Measurements from ENCODE around the gene WNT11. TPM values are rescaled to one million over a fixed set of nuclear protein-coding genes. Genes with fewer than 3 reads are reported as not detected.

WNT11 gene
- total RNA-seq, 1 experiment from 2014 or later = 0.08 TPM

DNA sequence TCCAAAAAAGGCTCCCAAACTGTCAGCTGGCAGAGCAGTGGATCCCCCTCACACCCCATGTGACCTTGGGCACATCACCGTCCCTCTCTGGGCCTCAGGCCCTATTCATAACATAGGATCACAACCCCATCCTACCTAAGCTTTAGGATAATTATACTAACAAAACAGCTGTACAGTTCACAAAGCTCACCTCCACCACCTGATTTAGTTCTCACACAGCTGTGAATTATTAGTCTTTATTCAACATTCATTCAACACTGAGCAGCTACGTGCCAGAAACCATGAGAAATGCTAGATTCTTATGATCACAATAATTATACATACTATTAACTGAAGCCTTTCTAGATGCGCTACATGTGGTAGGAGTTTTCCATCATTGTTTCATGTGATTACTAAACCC lies 9.5 kb downstream of the WNT11 start:
- DNase-seq (ENCODE audit: low read depth, low spot score) = no peak
- in situ Hi-C loops (cut with HindIII; ENCODE audit: low pct_unique_long_range_greater_than_20kb, low sequenced_read_pairs) = no loop called here

- in situ Hi-C loops (cut with HindIII; ENCODE audit: low pct_unique_long_range_greater_than_20kb, low sequenced_read_pairs) = no loop called here
- DNase-seq (ENCODE audit: low read depth, low spot score) = no peak
Measured at GRCh38 chr11:76194872-76195668, 11.2 kb downstream of the WNT11 start.

DNA sequence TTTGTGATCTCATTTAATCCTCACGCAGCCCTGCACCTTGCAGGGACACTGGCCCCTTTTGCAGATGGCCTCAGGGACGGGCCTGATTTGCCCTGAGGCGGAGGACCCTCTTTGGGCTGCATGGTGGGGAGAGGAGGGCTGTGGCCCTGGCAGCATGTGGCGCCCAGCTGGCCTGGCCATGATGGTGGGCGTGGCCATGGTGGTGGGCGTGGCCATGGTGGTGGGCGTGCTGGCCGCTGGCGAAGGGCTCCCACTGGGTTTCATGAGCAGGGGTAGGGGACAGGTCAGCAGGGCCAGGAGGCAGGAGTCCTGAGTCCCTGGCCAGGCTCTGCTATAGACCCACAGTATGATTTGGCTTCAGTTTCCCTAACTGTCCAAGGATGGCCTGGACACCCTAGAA lies 13.1 kb downstream of the WNT11 start:
- DNase-seq (ENCODE audit: low read depth, low spot score) = no peak
- in situ Hi-C loops (cut with HindIII; ENCODE audit: low pct_unique_long_range_greater_than_20kb, low sequenced_read_pairs) = no loop called here

DNA sequence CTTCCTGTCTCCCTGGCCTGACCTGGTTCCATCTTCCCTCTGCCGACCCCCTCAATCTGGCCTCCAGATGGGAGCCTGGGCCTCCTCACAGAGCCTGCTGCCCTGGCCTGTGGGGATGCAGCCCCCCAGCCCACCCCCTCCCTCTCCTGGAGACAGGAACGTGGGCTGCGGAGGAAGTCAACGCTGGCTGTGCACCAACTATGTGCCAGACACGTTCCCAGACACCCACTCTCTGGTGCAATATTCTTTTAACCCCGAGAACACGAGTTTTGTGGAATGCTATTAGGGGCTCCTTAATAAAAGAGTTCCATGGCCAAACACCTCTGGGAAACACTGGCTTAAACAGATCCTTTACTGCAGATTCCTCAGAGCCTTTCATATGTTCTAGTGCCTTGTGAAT lies 15.9 kb downstream of the WNT11 start:
- in situ Hi-C loops (cut with HindIII; ENCODE audit: low pct_unique_long_range_greater_than_20kb, low sequenced_read_pairs) = no loop called here
- no peak for DNase-seq (ENCODE audit: low read depth, low spot score)

GRCh38 chr11:76189682-76190081 lies 16.6 kb downstream of the WNT11 start:
- in situ Hi-C loops (cut with HindIII; ENCODE audit: low pct_unique_long_range_greater_than_20kb, low sequenced_read_pairs) = no loop called here
- DNase-seq (ENCODE audit: low read depth, low spot score) = no peak

- in situ Hi-C loops (cut with HindIII; ENCODE audit: low pct_unique_long_range_greater_than_20kb, low sequenced_read_pairs) = no loop called here
Measured at GRCh38 chr11:76188873-76189272, 17.4 kb downstream of the WNT11 start.

GRCh38 chr11:76186776-76187279 lies 19.5 kb downstream of the WNT11 start:
- DNase-seq (ENCODE audit: low read depth, low spot score) = no peak
- in situ Hi-C loops (cut with HindIII; ENCODE audit: low pct_unique_long_range_greater_than_20kb, low sequenced_read_pairs) = no loop called here

More at GRCh38 chr11:76188873-76189272, 17.4 kb downstream of the WNT11 start:
- DNase-seq (ENCODE audit: low read depth, low spot score) = no peak

GRCh38 chr11:76185931-76186401 lies 20.3 kb downstream of the WNT11 start:
- no peak for DNase-seq (ENCODE audit: low read depth, low spot score)
- in situ Hi-C loops (cut with HindIII; ENCODE audit: low pct_unique_long_range_greater_than_20kb, low sequenced_read_pairs) = no loop called here

DNA sequence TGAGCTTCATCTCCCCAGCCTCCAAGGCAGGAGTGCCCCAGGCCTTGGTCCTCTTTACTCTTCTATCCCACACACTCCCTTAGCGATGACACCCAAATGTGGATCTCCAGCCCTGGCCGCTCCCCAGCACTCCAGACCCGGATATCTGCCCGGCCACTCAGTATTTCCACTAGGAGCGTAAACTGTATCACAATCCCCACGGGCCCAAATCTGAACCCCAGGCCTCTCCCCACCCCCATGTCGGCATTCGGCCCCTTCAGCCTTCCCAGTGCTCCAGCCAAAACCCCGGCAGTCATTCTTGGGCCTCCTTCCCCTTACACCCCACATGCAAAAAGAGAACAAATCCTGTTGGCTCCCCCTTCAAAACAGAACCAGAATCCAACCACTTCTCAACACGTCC lies 20.8 kb downstream of the WNT11 start:
- DNase-seq (ENCODE audit: low read depth, low spot score) = no peak
- in situ Hi-C loops (cut with HindIII; ENCODE audit: low pct_unique_long_range_greater_than_20kb, low sequenced_read_pairs) = no loop called here

DNA sequence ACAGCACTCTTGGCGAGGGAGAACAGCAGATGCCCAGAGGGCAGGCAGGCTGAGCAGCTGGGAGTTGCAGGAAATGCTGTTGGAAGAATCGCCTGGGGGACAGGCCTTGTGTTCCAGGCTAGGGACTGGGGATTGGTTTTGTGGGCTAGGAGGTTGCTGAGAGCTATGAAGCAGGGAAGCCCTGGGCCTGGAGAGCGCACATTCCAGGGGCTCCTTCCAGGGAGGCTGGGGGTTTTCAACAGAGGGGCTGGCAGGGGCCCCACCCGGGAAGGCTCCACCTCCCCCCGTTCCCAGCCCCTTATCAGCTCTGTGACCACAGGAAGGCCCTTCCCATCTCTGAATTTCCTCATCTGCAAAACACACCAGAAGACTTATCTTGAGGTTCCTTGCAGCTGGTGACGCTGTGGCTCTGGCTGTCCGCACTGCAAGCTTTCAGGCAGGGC lies 21.7 kb downstream of the WNT11 start:
- in situ Hi-C loops (cut with HindIII; ENCODE audit: low pct_unique_long_range_greater_than_20kb, low sequenced_read_pairs) = no loop called here
- DNase-seq (ENCODE audit: low read depth, low spot score) = no peak

- in situ Hi-C loops (cut with HindIII; ENCODE audit: low pct_unique_long_range_greater_than_20kb, low sequenced_read_pairs) = no loop called here
- no peak for DNase-seq (ENCODE audit: low read depth, low spot score)
Measured at GRCh38 chr11:76181371-76181770, 24.9 kb downstream of the WNT11 start.

- no peak for DNase-seq (ENCODE audit: low read depth, low spot score)
- in situ Hi-C loops (cut with HindIII; ENCODE audit: low pct_unique_long_range_greater_than_20kb, low sequenced_read_pairs) = no loop called here
Measured at GRCh38 chr11:76179147-76179546, 27.2 kb downstream of the WNT11 start.

GRCh38 chr11:76177250-76177686 lies 29.0 kb downstream of the WNT11 start:
- in situ Hi-C loops (cut with HindIII; ENCODE audit: low pct_unique_long_range_greater_than_20kb, low sequenced_read_pairs) = no loop called here
- DNase-seq (ENCODE audit: low read depth, low spot score) = no peak

- in situ Hi-C loops (cut with HindIII; ENCODE audit: low pct_unique_long_range_greater_than_20kb, low sequenced_read_pairs) = no loop called here
- DNase-seq (ENCODE audit: low read depth, low spot score) = no peak
Measured at GRCh38 chr11:76176463-76176862, 29.8 kb downstream of the WNT11 start.

- in situ Hi-C loops (cut with HindIII; ENCODE audit: low pct_unique_long_range_greater_than_20kb, low sequenced_read_pairs) = no loop called here
- DNase-seq (ENCODE audit: low read depth, low spot score) = no peak
Measured at GRCh38 chr11:76175783-76176182, 30.5 kb downstream of the WNT11 start.

- in situ Hi-C loops (cut with HindIII; ENCODE audit: low pct_unique_long_range_greater_than_20kb, low sequenced_read_pairs) = no loop called here
- no peak for DNase-seq (ENCODE audit: low read depth, low spot score)
Measured at GRCh38 chr11:76174330-76174729, 32.0 kb downstream of the WNT11 start.

- DNase-seq (ENCODE audit: low read depth, low spot score) = no peak
- in situ Hi-C loops (cut with HindIII; ENCODE audit: low pct_unique_long_range_greater_than_20kb, low sequenced_read_pairs) = no loop called here
Measured at GRCh38 chr11:76173663-76174062, 32.6 kb downstream of the WNT11 start.

DNA sequence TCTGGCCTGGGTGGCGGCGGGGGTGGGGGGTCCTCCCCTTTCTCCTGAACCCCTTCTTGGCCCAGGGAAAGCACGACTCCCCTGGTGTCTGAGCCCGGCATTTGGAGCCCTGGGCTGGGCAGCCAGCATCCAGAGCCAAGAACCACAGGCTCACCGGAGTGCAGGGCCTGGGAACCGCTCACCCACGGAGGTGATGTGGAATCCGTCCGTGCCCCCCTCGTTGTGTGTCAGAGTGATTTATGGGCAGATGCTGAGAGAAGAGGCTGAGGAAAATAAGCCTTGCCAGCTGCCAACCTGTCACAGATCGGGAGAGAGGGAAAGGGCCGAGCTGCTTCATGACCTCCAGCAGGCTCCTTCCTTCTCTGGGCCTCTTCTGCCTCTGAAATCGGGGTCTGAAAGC lies 33.7 kb downstream of the WNT11 start:
- DNase-seq (ENCODE audit: low read depth, low spot score) = no peak
- in situ Hi-C loops (cut with HindIII; ENCODE audit: low pct_unique_long_range_greater_than_20kb, low sequenced_read_pairs) = no loop called here

- in situ Hi-C loops (cut with HindIII; ENCODE audit: low pct_unique_long_range_greater_than_20kb, low sequenced_read_pairs) = no loop called here
- DNase-seq (ENCODE audit: low read depth, low spot score) = no peak
Measured at GRCh38 chr11:76170468-76170867, 35.8 kb downstream of the WNT11 start.
